ENCODE data around the gene MRPS31. TPM values are rescaled to one million over a fixed set of nuclear protein-coding genes. Genes with fewer than 3 reads are reported as not detected.
"Not testable (repeated sequence)": the region's sequence is repeated elsewhere in the genome, so short reads cannot be mapped to it uniquely, and the experiment has no call there.

MRPS31 gene
- total and polyA plus RNA-seq, 8 donors = 6.2 to 22.8 (median 8.8) TPM

- no peak for ATAC-seq
- Histone ChIP-seq H3K27me3 (no peaks in the 10 kb centered on the region), H3K4me1 (no peaks in the 10 kb centered on the region), H3K36me3 (peaks cover 0 to 12% (median 0%) of the 10 kb centered on the region in 3 donors), H3K4me3 (no peak overlapping the region), H3K9me3 (no peaks in the 10 kb centered on the region), H3K27ac (no peak overlapping the region)
- 93 to 96% methylated on average over 6 of the region's 6 CpGs for WGBS, 2 donors
- no peak for TF ChIP-seq CTCF (IDR thresholded peaks at IDR 0.05)
- intact Hi-C loops (cut with DNase I) = no loop called here
- no peak for FAIRE-seq
- DNase-seq = no peak
Observed at GRCh38 chr13:40728595-40728994, 42.4 kb downstream of the MRPS31 start.

- ATAC-seq; H3K4me3 ChIP-seq; H3K4me1 ChIP-seq; FAIRE-seq; H3K36me3 ChIP-seq; DNase-seq; H3K27me3 ChIP-seq; intact Hi-C loops (cut with DNase I); H3K9me3 ChIP-seq; H3K27ac ChIP-seq: not testable (repeated sequence)
- WGBS, 2 donors = no CpG with 5 or more reads among the region's 1 CpG
Observed at GRCh38 chr13:40714433-40714832, 56.6 kb downstream of the MRPS31 start.

GRCh38 chr13:40706439-40706838 lies 64.6 kb downstream of the MRPS31 start:
- H3K27me3 ChIP-seq = no peaks in the 10 kb centered on the region
- no peak for ATAC-seq
- H3K4me1 ChIP-seq = no peaks in the 10 kb centered on the region
- H3K4me3 ChIP-seq = no peak overlapping the region
- TF ChIP-seq CTCF (IDR thresholded peaks at IDR 0.05) = no peak
- FAIRE-seq = no peak
- H3K9me3 ChIP-seq = no peaks in the 10 kb centered on the region
- H3K36me3 ChIP-seq = no peaks in the 10 kb centered on the region
- 88 to 91% methylated on average over 2 of the region's 2 CpGs for WGBS, 2 donors
- intact Hi-C loops (cut with DNase I) = no loop called here
- DNase-seq = no peak
- no peak overlapping the region for H3K27ac ChIP-seq

- Histone ChIP-seq H3K4me3 (no peak overlapping the region), H3K27me3 (no peaks in the 10 kb centered on the region), H3K36me3 (no peaks in the 10 kb centered on the region), H3K4me1 (no peaks in the 10 kb centered on the region), H3K9me3 (no peaks in the 10 kb centered on the region), H3K27ac (no peak overlapping the region)
- intact Hi-C loops (cut with DNase I) = no loop called here
- FAIRE-seq (no peak), DNase-seq (no peak), ATAC-seq (no peak)
- no peak for TF ChIP-seq CTCF (IDR thresholded peaks at IDR 0.05)
- WGBS, 2 donors = 86 to 87% methylated on average over 5 of the region's 5 CpGs
Observed at GRCh38 chr13:40697711-40698110, 73.3 kb downstream of the MRPS31 start.

GRCh38 chr13:40694426-40694825 lies 76.6 kb downstream of the MRPS31 start:
- Histone ChIP-seq H3K4me3 (no peak overlapping the region), H3K27ac (no peak overlapping the region), H3K9me3 (no peaks in the 10 kb centered on the region), H3K27me3 (no peaks in the 10 kb centered on the region), H3K36me3 (no peaks in the 10 kb centered on the region), H3K4me1 (no peaks in the 10 kb centered on the region)
- ATAC-seq (no peak), DNase-seq (no peak), FAIRE-seq (no peak)
- TF ChIP-seq CTCF (IDR thresholded peaks at IDR 0.05) = no peak
- WGBS, 2 donors = 75 to 84% methylated on average over 4 of the region's 4 CpGs
- intact Hi-C loops (cut with DNase I) = no loop called here

GRCh38 chr13:40692946-40693345 lies 78.0 kb downstream of the MRPS31 start:
- H3K27me3 ChIP-seq = no peaks in the 10 kb centered on the region
- H3K4me1 ChIP-seq = no peaks in the 10 kb centered on the region
- no peaks in the 10 kb centered on the region for H3K9me3 ChIP-seq
- no peaks in the 10 kb centered on the region for H3K36me3 ChIP-seq
- WGBS, 2 donors = 59 to 70% methylated on average over 2 of the region's 2 CpGs
- H3K4me3 ChIP-seq = no peak overlapping the region
- DNase-seq (no peak), FAIRE-seq (no peak), ATAC-seq (no peak)
- intact Hi-C loops (cut with DNase I) = no loop called here
- H3K27ac ChIP-seq = no peak overlapping the region
- TF ChIP-seq CTCF (IDR thresholded peaks at IDR 0.05) = no peak

All from pancreas (tissue), 10 donors.